Right lung (tissue), 5 donors: ENCODE measurements around the gene P2RY6. TPM values are rescaled to one million over a fixed set of nuclear protein-coding genes. Genes with fewer than 3 reads are reported as not detected.

Experiments used
- DNase-seq, 2 donors: peaks; one replicate each; pipeline ENCODE4 v3.0.0-alpha.2; 2013
- polyA plus RNA-seq, 5 donors: library from polyadenylated mRNA; unstranded; fragments of 120-200 nt; gene quantifications; one replicate each; pipeline versions ENCODE4 v1.2.1 to v1.2.3, GENCODE V29; 2013; ENCODE audit warnings: inconsistent platforms in 1 of 5, low replicate concordance in 1 of 5; ENCODE audit not compliant: insufficient read length in 5 of 5, insufficient read depth in 1 of 5

P2RY6 gene
- polyA plus RNA-seq, 5 donors: 1.2 to 2.7 (median 1.8) TPM

GRCh38 chr11:73314117-73314961 is 42.2 kb downstream of the P2RY6 start:
- no peak for DNase-seq

GRCh38 chr11:73315293-73316020 is 43.3 kb downstream of the P2RY6 start:
- DNase-seq: no peak

- no peak for DNase-seq
These were observed 44.3 kb downstream of the P2RY6 start for GRCh38 chr11:73316422-73316821.

GRCh38 chr11:73317373-73317772 is 45.2 kb downstream of the P2RY6 start:
- no peak for DNase-seq

GRCh38 chr11:73317803-73318202 is 45.7 kb downstream of the P2RY6 start:
- no peak for DNase-seq

- DNase-seq: no peak
These were observed 46.4 kb downstream of the P2RY6 start for GRCh38 chr11:73318501-73319011.

- no peak for DNase-seq
These were observed 48.8 kb downstream of the P2RY6 start for GRCh38 chr11:73320763-73321603.

GRCh38 chr11:73321604-73322381 is 49.7 kb downstream of the P2RY6 start:
- peak; percentile 72 to 74 for DNase-seq

GRCh38 chr11:73322382-73323306 is 50.5 kb downstream of the P2RY6 start:
- no peak for DNase-seq

GRCh38 chr11:73323464-73323863 is 51.3 kb downstream of the P2RY6 start:
- DNase-seq: peak; percentile 69 to 74

- no peak for DNase-seq
These were observed 52.0 kb downstream of the P2RY6 start for GRCh38 chr11:73324116-73324515.

- no peak for DNase-seq
These were observed 52.5 kb downstream of the P2RY6 start for GRCh38 chr11:73324665-73325035.

GRCh38 chr11:73325036-73325981 is 53.2 kb downstream of the P2RY6 start:
- DNase-seq: no peak

- no peak for DNase-seq
These were observed 55.0 kb downstream of the P2RY6 start for GRCh38 chr11:73326929-73327811.

GRCh38 chr11:73327812-73328364 is 55.8 kb downstream of the P2RY6 start:
- DNase-seq: no peak

GRCh38 chr11:73330569-73331093 is 58.5 kb downstream of the P2RY6 start:
- no peak for DNase-seq
